A549 treated with DMSO at 1 μM for 4 hours (cell line): ENCODE results near the gene PNLIPRP1. TPM values are rescaled to one million over a fixed set of nuclear protein-coding genes. Genes with fewer than 3 reads are reported as not detected.

Experiments used
- total RNA-seq: library from RNA; stranded (reverse); fragments of 200-300 nt; extraction: Qiagen RNA extraction; gene quantifications from 5 replicates; pipeline ENCODE4 v1.2.3, GENCODE V29; 2022; ENCODE audit warnings: low read depth

The PNLIPRP1 gene
- not detected in 5 replicates for total RNA-seq

DNA sequence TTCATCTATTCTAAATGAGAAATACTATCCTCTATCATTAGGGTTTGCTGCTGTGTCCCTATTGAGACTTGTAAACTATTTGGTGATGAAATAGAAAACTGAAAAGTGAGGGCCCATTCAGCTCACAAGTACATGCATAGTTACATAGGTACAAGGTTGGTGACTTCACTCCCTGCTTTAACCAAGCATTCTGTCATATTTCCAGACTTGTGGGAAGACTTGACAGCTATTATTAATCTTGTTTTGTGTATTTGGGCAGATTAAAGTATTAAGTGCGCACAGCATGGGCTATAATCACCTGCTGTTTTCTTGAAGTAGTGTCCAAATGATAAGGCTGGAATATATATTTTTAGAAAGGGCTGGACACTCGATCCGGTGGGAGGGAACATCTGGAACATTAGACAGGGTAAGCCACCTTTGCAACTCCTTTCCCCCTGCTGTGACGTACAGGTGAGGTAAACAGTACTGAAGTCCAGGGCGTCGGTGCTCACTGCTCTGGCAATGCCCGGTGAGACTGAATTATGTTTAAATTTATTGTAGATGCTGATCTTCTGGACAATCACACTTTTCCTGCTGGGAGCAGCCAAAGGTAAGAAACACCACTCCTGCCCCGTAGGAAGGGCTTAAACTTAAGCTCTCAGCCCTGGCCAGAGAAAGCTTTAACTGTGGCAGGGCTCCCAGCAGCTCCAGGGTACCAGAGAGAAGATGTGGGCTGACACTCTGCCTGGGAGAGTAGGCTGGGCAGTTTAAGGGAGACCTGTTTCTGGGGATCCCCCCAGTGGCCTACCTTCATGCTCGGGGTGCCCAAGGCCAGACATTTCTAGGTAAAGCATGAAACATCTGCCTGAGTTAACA, at the start of gene PNLIPRP1:
Gene PNLIPRP1 (plus strand): TSS at position 370 of the 855 bp plus-strand sequence. CDS start 171 bp downstream, at position 541.

DNA sequence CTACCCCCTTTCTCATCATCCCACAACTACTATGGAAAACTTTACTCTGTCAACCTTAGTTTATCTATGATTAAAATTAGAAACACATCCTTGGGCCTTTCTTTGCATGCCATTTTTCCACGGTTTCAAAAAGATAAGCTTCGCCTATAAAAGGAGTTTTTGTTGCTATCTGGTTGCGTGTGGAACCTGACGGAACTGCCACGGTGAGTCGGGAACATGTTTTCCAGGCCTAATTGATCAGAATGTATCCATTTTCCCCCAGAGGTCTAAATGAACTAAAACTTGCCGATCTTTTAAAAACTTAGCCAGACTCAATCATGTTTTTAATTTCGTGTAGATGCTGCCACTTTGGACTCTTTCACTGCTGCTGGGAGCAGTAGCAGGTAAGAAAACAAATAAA, 45.0 kb upstream of the PNLIPRP1 start, which contains the start of gene PNLIP:
Gene PNLIP (plus strand): TSS at position 176 of the 400 bp plus-strand sequence. CDS start 162 bp downstream, at position 338.

DNA sequence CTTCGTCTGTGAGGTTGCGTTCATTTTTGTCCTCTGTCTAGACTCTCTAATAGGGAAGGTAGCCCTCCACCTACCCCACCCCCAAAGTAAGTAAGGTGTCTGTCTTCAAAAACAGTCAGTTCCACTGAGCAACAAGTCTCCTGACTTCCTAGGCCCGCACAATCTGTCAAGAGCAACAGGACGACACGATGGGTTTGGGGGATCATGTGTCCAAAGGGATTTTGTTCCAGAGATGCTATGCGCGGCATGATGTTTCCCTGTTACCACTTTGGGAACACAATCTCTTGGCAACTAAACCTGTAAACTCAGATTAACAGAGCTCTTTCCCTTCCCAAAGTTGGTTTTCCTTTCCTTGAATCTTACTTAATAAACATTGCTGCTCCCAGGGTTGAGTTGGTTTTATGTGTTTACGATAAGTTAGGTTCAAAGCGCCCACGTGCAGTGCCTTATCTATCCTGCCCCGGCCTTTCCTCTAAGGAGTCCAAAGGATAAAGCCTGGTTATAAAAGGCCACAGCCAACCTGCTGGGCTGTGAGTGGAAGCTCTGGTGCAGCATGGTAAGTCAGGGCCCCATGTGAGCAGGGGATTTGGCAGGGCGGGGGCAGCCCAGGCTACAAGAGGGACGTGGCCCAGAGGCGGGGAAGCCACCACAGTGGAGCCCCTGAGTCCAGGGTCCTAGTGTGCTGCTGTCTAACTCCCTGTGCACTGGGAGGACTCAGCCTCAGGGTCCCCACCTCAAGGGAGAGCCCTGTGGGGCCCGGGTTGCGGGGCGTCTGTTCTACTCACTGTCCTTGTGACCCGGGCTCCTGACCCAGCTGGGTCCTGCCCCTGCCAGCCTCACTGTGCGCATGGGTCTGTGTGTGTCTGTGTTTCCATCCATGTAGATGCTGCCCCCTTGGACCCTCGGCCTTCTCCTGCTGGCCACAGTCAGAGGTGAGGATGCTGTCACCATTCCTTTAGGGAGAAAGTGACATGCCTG, 30.0 kb downstream of the PNLIPRP1 start, which contains the start of gene PNLIPRP2:
Gene PNLIPRP2 (plus strand): TSS at position 531 of the 978 bp plus-strand sequence.

Other genes with a start within 250 kb of the PNLIPRP1 start
- 0.03 TPM in 1 of 5 replicates, not detected in the others for gene PNLIPRP3, start 163.1 kb upstream of the PNLIPRP1 start, total RNA-seq
- not detected in 5 replicates for gene PNLIP, start 45.0 kb upstream of the PNLIPRP1 start, total RNA-seq
- gene PNLIPRP2, start 30.0 kb downstream of the PNLIPRP1 start, total RNA-seq = not detected in 5 replicates
- gene HSPA12A, start 151.6 kb downstream of the PNLIPRP1 start, total RNA-seq = 10.9 to 15.2 TPM (median 14.5 TPM) in 5 replicates